SK-MEL-5 (cell line): ENCODE results near the gene PRR33. TPM values are rescaled to one million over a fixed set of nuclear protein-coding genes. Genes with fewer than 3 reads are reported as not detected.
"Not testable (repeated sequence)": the region's sequence is repeated elsewhere in the genome, so short reads cannot be mapped to it uniquely, and the experiment has no call there.

Experiments used
- DNase-seq: peaks from one replicate; pipeline ENCODE4 v3.0.0-alpha.2; 2016; ENCODE audit warnings: low read depth, low spot score
- in situ Hi-C: cut with HindIII; loops from 2 replicates; pipeline ENCODE4 v1.10.0; 2016; ENCODE audit warnings: low sequenced_read_pairs, high pct_unique_total_duplicates, low pct_unique_long_range_greater_than_20kb
- polyA plus RNA-seq, 2 experiments: library from polyadenylated mRNA; depleted of rRNA; stranded (reverse); fragments of >200 nt; gene quantifications; 2 replicates each; pipeline ENCODE4 v1.2.3, GENCODE V29; 2015
- total RNA-seq: library from RNA; depleted of rRNA; stranded (reverse); fragments of >200 nt; shearing (Covaris generic); gene quantifications from 2 replicates; pipeline ENCODE4 v1.2.3, GENCODE V29; 2014; rRNA removed

The PRR33 gene
- total RNA-seq = not detected in 2 replicates
- polyA plus RNA-seq (2015; cell fraction: cytosol; rRNA removed) = not detected in 2 replicates
- polyA plus RNA-seq (2015; cell fraction: nucleus; rRNA removed) = not detected in 2 replicates

DNA sequence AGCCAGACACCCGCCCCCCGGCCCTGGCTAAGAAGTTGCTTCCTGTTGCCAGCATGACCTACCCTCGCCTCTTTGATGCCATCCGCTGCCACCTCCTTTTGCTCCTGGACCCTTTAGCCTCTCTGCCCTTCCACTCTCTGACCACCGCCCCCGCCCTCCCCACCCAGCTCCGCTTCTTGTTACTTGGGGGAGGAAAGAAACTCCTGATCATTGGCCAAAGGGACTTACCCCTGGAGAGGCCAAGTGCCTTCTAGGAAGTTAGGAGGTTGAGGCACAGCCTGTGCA lies at the start of gene PRR33:
Gene PRR33, minus strand, starts transcription at position 65 of the 285 bp plus-strand sequence. CDS start 1,311 bp downstream, outside the sequence.
- DNase-seq = no peak
- in situ Hi-C loops = no loop called here

DNA sequence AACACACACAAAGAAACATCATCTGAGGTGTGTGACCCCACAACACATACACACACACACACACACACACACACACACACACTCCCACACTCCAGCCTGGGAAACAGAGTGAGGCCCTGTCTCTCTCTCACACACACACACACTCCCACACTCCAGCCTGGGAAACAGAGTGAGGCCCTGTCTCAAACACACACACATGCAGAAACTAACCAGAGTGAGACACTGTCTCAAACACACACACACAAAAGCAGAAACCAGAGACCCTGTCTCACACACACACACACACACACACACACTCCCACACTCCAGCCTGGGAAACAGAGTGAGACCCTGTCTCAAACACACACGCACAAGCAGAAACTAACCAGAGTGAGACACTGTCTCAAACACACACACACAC lies 48.1 kb upstream of the PRR33 start:
- in situ Hi-C loops, DNase-seq: not testable (repeated sequence)

DNA sequence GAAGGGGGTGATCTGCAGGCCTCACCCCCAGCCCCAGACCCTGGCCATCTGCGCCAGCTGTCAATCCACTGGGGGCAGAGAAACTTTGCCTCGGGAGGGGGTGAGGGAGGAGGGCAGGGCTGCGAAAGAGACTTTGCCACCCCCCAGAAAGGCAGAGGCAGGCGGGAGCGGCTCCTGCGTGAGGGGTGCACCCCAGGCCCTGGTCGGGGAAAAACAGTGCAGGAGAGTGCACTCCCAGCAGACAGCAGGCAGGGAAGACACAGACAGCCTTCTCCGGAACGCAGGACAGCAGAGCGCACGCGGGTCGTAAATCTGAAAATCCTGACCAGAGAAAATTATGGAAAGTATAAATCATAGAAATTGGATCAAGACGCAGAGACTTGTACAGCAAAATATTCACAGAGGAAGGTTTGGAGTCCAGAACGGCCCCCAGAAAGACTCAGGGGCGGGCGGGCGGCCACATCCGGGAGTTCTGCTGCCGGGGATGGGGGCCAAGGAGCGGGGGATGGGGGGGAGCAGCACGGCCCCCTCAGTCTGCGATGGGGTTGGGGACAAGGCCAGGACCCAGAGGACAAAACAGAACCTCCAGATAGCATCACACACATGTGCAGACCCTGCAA lies 47.4 kb upstream of the PRR33 start:
- no peak for DNase-seq
- in situ Hi-C loops = no loop called here

DNA sequence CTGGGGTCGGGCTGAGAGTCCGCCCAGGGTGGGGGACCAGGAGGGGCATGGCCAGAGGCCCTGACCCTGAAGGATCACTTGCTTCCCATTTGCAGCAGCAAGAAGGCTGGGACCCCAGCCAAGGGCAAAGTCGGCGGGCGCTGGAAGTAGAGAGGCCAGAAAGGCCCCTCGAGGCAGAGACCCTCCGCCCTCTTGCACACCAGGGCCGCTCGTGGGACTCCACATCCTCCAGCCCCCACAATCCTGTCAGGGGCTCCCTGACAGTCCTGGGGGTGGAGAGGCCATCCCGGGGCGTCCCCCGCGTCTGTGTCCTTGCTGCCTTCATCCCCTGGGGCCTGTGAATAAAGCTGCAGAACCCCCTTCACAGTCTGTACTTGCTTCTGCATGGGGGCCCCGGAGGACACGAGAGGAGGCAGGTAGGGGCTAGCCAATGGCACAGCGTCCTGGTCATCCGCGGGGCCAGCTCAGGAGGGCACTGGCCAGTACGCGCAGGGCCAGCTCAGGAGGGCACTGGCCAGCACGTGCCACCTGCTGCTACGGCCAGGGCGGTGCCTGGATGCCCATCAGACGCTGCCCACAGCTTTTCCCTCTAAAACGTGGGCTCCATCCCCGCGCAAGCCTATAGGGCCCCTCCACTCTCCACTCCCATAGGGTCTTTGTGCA lies 46.8 kb upstream of the PRR33 start:
- in situ Hi-C loops = no loop called here
- DNase-seq = no peak

DNA sequence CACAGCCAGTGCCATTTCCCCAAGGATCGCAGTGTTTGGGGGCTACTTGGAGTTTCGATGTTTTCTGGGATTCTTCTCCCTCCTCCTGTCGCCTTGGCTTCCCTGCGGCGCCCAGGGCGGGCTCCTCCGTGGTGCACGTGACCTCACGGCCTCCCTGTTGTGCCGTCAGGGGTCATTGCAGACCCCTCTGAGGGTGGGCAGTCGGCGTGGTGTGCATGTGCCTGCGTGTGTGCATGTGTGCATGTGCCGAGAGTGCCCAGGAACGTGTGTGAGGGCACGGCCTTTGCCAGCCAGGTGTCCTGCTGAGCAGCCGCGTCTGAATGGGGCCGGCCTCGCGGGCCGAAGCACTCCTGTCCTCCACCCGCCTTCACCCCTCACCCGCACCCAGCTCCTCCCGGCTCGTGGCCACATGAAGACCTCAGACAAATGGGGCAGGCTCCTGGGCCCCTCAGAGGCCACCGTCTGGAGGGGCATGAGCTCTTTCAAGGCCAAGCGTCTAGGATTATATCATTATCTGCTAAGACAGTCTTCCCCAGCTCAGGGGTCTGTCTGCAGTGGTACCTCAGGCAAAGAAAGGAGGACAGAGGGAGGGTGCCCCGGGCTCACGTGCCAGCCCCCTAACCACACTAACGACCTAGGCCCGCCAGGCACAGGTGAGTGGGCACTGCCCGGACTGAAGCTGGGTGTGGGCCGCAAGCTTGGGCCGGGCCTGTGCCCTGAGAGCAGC lies 46.1 kb upstream of the PRR33 start:
- in situ Hi-C loops = no loop called here
- no peak for DNase-seq

DNA sequence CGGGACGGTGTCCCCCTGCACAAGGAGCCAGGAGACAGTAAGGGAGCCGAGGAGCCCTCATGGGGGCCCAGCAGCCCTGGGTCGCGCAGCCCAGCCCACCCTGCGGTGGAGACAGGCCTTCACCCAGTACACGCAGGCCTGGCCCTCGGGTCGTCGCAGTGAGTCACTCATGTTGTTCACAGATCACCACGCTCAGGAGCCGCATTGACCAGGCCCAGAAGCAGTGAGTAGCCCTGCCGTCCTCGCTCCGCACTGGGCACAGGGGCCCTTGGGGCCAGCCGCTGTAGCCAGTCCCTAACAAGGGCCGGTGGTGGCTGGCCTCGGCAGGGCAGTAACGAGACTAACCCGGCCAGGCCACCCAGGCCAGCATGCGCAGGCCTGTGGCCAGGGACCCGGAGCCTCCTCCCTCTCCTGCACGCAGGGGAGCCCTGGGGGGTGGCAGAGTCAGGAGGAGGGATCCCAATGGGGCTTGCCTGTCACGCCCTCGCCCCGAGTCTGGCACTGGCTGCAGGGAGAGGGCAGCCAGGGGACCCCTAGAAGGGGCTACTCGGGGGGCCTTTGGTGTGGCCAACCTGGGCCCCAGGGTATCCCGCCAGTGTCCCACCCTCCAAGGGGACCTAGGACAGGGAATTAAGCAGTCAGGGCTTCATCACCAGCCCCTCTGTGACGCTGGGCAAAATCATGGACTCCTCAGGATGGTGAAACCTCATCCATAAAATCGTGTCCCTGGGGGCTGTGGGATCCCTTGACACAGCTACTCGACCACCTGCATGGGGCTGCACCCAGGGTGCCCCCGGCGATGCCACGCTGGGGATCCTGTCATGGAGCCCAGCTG lies 45.3 kb upstream of the PRR33 start:
- in situ Hi-C loops = no loop called here
- no peak for DNase-seq

DNA sequence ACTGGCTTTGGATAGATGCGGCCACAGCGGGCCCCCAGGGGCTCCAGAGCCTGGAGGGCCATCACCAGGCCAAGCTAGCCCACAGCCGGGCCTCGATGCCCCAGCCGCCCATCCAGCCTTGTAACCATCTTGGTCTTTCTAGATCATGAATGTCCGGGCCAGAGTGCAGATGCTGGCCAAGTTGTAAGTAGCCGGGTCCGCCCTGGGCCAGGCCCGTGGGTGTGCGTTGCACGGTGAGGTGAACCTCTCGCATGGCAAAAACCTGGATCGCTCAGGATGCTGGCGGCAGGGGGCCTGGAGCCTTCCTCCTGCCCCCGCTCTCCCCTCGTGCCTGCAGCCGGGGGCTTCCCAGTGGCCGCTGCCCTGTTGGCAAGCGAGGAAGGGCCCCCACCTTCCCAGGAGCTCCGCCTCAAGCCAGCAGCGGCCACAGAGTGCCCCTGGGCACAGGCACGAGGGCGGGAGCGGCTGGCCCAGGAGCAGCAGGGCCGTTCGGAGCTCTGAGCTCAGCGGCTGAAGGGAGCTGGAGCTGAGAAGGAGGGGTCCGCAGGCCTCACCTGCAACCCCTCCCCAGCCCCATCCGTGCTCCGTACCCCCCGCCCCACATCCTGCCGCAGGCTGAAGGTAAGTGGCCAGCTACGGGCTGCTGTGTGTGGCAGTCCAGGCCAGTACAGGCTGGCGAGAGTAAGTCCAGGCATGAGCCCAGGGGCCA lies 44.5 kb upstream of the PRR33 start:
- DNase-seq = no peak
- in situ Hi-C loops = no loop called here

DNA sequence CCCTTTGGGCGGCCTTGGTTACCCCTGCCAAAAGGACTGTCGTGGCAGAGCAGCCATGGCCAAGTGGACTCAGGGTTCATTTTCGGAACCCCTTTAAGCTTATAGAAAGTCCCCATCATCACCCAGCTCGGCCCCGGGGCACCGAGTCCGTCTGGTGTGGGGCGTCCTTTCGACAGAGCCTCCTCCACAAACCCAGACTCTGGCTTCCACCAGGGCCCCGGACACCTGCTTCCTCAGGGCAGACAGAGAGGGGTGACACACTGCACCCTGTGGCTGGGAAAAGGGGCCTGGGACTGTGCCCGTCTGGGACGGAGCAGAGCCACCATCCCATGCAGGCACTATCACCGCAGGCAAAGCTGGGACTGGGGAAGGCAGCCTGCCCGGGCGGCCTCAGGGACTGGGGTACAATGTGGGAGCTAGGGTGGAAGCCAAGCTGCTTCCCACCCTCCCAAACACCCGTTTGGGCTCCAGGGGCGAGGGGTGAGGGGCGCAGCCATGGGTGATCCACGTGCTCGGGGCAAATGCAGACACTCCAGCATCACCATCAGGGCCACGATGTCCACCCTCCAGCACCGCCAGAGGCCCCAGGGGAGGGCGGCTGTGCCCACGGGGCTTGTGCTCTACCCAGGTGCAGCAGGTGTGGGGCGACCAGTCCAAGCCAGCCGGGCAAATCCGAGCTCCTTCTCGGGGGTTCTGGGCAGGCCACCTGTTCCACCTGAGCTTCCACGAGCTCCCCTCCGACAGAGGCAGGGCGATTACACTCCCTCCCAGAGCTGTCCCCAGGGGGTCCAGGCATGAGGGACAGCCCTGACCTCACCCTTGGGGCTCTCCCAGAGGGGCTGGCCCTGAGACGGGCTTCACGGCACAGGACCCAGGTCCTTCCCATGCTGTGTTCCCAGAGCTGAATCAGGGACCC lies 43.7 kb upstream of the PRR33 start:
- in situ Hi-C loops = no loop called here

DNA sequence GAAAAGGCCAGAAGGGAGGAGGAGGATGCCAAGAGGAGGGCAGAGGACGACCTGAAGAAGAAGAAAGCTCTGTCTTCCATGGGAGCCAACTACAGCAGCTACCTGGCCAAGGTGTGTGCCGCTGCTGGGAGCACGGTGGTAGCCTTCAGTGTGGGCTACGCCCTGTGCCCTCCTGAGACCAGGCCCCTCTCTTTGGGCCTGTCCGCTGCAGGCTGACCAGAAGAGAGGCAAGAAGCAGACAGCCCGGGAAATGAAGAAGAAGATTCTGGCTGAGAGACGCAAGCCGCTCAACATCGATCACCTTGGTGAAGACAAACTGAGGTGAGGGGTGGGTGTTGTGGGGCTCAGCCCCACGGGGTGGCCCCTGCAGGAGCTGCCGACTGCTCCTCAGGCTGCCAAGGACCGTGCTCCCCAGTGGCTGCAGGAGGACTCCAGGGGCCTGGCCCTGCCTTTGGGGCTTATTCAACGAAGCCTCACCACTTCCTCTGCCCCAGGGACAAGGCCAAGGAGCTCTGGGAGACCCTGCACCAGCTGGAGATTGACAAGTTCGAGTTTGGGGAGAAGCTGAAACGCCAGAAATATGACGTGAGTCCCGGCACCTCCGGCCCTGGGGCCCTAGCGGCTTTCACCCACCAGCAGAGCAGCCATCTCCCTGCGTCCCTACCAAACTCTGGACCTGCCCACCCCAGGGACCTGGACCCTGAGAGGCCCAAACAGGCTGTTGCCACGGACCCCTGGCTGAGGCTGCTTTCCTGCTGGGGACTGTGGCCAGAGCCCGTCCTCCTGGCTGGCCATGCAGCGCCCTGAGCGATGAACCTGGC lies 42.9 kb upstream of the PRR33 start:
- in situ Hi-C loops = no loop called here

More for the DNA sequence above, 43.7 kb upstream of the PRR33 start:
- DNase-seq = no peak

DNA sequence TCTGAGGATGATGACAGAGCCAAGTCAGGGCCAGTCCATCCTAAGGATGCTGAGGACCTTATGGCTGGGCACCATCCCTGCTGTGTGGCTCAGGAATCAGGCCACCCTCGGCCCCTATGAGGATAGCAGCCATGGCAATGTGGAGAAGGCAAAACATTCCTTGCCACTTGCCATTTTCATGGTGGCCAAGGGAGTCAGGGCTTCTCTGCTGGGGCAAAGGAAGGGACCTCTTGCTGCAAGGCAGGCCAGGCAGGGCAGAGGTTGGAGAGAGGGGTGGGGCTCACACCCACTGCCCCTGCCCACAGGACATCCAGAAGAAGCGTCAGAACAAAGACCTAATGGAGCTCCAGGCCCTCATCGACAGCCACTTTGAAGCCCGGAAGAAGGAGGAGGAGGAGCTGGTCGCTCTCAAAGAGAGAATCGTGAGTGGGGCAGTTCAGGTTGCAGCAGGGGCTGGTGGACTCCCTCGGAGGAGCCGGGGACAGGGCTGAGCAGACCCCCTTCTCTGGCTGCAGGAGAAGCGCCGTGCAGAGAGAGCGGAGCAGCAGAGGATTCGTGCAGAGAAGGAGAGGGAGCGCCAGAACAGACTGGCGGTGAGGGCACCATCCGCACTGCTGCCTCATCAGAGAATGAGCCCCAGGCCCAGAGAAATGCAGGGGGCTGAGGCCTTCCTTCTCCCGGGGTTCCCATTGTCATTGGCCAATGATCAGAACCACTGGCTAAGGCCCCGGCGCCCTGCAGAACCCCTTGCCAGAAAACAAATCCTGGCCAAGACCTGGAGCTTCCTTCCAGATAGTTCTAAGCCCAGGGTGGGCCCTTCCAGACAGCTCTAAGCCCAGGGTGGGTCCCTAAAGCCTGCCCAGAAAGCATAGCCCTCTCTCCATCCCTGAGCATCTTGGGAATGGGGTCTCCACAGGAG lies 42.0 kb upstream of the PRR33 start:
- in situ Hi-C loops = no loop called here
- no peak for DNase-seq

More for the DNA sequence above, 42.9 kb upstream of the PRR33 start:
- no peak for DNase-seq

DNA sequence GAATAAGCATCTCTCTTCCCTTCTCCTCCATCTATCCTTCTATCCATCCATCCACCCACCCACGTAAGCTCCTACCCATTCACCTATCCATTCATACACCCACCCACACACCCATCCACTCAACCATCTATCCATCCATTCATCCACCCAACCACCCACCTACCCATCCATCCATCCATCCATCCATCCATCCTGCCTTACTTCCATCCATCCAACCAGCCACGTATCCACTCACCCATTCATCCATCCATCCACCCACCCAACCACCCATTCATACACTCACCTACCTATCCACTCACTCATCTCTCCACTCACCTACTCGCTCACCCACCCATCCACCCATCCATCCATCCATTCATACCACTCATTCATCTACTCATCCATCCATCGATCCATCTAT lies 41.0 kb upstream of the PRR33 start:
- DNase-seq = no peak
- in situ Hi-C loops = no loop called here

DNA sequence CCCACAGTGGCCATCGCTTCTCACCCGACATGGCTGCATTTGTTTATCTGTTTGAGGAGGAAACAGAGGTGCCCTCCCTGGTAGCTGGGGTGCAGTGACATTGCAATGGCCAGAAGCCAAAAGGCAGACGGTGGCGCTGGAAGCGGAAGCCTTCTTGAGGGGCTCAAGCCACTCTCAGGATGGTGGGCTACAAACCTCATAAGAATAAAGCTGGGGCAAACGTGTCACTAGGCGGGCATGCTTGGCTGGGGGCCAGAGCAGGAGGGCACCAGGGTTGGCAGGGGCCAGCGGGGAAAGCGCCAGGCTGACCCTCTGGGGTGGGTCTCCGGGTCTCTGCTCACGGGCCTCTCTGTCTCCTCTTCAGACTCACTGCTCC lies 40.4 kb upstream of the PRR33 start:
- DNase-seq = no peak
- in situ Hi-C loops = no loop called here

DNA sequence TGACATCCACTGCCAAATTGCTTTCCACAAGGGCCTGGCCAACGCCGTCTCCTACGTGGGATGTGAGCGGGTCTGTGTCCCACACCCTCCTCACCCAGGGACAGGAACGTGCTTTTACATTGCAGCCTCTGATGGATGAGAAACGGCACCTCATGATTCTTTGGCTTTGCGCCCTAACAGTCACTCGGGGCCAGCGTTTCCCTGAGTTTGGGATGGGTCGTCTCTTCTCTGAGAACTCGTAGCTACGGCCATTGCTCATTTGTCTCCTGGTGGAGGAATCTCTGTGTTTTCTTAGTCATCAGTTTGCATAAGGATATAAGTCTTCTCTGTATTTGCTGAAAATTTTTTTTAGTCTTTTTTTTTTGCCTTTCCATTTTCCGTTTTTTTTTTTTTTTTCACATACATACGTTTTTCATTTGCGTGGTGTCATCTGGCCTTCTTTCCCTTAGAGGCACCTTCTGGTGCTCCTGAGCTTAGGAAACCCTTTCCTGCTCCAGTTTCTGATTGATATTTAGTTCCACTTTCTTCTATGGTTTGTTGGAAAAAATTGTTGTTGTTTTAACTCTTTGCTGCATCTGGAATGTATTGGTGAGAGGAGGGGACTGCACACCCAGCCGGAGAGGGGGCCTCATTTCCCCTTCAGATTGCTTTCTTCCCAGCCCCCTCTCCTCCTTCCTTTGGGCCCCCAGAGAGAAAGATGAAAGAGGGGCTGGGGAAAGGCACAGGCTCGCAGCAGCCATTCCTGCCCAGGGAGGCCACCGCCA lies 39.8 kb upstream of the PRR33 start:
- DNase-seq = no peak
- in situ Hi-C loops = no loop called here

DNA sequence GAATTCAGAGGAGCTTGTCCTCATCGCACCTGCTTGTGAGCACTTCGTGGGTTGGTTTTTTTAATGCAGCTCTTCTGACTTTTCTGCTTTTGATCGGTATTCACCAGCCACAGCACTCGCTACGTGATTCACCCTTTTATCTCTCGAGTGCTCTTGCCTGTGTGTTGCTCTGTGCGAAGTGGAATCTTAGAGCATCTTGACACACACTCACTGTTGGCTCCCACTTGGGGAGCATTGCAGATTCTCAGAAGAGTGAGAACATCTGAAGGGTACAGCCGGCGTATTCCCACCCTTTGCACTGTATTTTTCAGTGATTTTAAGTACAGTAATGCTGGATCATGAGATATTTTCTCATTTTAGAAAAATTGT lies 38.8 kb upstream of the PRR33 start:
- in situ Hi-C loops = no loop called here

More for the DNA sequence above, 38.8 kb upstream of the PRR33 start:
- DNase-seq = no peak
